ENCODE measurements around the gene CMYA5. TPM values are rescaled to one million over a fixed set of nuclear protein-coding genes. Genes with fewer than 3 reads are reported as not detected.

The CMYA5 gene
- total RNA-seq, 1 donor from 2014 or later: 0.60 TPM

DNA sequence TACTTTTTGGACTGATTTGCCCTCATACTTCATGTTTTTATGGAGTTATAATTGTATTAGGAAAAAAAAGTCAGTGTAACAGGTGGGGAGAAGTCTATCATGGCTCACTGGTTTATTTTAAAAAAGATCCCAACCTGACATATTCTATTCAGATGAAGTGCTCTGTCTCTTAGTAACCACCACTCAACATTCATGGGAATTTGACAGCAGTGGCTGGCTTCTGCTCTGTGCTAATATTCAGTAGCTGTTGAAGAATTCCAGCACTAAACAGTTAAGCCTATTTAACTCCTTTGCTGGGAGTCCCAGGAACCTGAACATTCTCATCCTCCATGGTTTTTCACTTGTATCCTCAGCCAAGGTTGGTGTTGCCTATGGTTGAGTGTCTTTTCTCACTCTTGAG lies 23.1 kb downstream of the CMYA5 start:
- DNase-seq (ENCODE audit: low spot score): no peak
- Mint-ChIP-seq H3K4me1 (ENCODE audit: low read depth) (no peaks in the 10 kb centered on the region), H3K36me3 (ENCODE audit: low read depth) (no peaks in the 10 kb centered on the region), H3K27me3 (ENCODE audit: low read depth) (no peaks in the 10 kb centered on the region), H3K4me3 (ENCODE audit: unreplicated experiment) (no peak overlapping the region), H3K27ac (ENCODE audit: unreplicated experiment) (no peak overlapping the region), H3K9me3 (ENCODE audit: low read depth) (no peaks in the 10 kb centered on the region)
- TF ChIP-seq, protein P1, sequence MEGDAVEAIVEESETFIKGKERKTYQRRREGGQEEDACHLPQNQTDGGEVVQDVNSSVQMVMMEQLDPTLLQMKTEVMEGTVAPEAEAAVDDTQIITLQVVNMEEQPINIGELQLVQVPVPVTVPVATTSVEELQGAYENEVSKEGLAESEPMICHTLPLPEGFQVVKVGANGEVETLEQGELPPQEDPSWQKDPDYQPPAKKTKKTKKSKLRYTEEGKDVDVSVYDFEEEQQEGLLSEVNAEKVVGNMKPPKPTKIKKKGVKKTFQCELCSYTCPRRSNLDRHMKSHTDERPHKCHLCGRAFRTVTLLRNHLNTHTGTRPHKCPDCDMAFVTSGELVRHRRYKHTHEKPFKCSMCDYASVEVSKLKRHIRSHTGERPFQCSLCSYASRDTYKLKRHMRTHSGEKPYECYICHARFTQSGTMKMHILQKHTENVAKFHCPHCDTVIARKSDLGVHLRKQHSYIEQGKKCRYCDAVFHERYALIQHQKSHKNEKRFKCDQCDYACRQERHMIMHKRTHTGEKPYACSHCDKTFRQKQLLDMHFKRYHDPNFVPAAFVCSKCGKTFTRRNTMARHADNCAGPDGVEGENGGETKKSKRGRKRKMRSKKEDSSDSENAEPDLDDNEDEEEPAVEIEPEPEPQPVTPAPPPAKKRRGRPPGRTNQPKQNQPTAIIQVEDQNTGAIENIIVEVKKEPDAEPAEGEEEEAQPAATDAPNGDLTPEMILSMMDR (IDR thresholded peaks at IDR 0.05): no peak

DNA sequence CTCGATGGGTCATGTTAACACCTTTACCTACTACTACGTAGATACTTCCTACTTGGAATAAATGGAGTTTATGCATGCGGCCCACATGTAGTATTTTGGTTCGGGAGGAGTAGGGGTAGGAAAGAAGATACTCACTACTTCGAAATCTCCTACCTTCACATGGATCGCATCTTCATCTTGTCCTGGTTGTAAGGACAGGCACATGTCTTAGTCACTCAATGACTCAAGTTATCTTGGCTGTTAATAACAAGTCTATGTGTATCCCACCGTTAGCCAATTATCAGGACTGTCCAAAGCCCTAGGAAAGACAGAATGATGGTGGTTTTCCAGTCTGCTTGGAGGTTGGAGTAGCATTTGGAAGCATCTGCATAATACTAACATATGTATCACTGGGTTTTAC lies 24.1 kb downstream of the CMYA5 start:
- Mint-ChIP-seq H3K4me1 (ENCODE audit: low read depth) (no peaks in the 10 kb centered on the region), H3K36me3 (ENCODE audit: low read depth) (no peaks in the 10 kb centered on the region), H3K27ac (ENCODE audit: unreplicated experiment) (no peak overlapping the region), H3K27me3 (ENCODE audit: low read depth) (no peaks in the 10 kb centered on the region), H3K9me3 (ENCODE audit: low read depth) (no peaks in the 10 kb centered on the region), H3K4me3 (ENCODE audit: unreplicated experiment) (no peak overlapping the region)
- DNase-seq (ENCODE audit: low spot score): no peak
- TF ChIP-seq, protein P1 (IDR thresholded peaks at IDR 0.05): no peak

DNA sequence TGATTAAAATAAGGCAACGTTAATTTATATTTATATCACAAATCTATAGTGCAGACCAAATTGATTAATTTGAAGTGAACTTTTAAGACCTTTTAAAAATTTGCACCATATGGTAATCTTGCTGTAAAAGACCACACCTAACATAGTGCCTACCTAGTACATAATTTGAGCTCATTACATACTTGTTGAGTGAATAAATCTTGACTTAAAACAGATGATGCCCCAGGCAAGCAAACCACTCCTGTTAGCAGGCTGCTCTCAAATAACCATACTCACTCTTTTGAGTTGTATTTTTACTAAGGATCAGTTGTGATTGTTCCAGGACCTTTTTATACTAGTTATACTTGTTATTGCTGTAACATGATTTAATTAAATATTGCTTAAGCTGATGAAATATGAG lies 27.2 kb downstream of the CMYA5 start:
- no peak overlapping the region for H3K4me3 Mint-ChIP-seq (ENCODE audit: unreplicated experiment)
- TF ChIP-seq, protein P1 (IDR thresholded peaks at IDR 0.05): no peak
- no peak for DNase-seq (ENCODE audit: low spot score)
- no peaks in the 10 kb centered on the region for H3K4me1 Mint-ChIP-seq (ENCODE audit: low read depth)
- H3K9me3 Mint-ChIP-seq (ENCODE audit: low read depth): peaks cover 16% of the 10 kb centered on the region
- H3K27me3 Mint-ChIP-seq (ENCODE audit: low read depth): no peaks in the 10 kb centered on the region
- no peak overlapping the region for H3K27ac Mint-ChIP-seq (ENCODE audit: unreplicated experiment)
- H3K36me3 Mint-ChIP-seq (ENCODE audit: low read depth): peaks cover 4% of the 10 kb centered on the region

- Mint-ChIP-seq H3K9me3 (ENCODE audit: low read depth) (peaks cover 16% of the 10 kb centered on the region), H3K4me3 (ENCODE audit: unreplicated experiment) (no peak overlapping the region), H3K4me1 (ENCODE audit: low read depth) (no peaks in the 10 kb centered on the region), H3K27ac (ENCODE audit: unreplicated experiment) (no peak overlapping the region), H3K27me3 (ENCODE audit: low read depth) (no peaks in the 10 kb centered on the region), H3K36me3 (ENCODE audit: low read depth) (peaks cover 4% of the 10 kb centered on the region)
- TF ChIP-seq, protein P1 (IDR thresholded peaks at IDR 0.05): no peak
- DNase-seq (ENCODE audit: low spot score): no peak
Observed at GRCh38 chr5:79720096-79720495, 30.5 kb downstream of the CMYA5 start.

DNA sequence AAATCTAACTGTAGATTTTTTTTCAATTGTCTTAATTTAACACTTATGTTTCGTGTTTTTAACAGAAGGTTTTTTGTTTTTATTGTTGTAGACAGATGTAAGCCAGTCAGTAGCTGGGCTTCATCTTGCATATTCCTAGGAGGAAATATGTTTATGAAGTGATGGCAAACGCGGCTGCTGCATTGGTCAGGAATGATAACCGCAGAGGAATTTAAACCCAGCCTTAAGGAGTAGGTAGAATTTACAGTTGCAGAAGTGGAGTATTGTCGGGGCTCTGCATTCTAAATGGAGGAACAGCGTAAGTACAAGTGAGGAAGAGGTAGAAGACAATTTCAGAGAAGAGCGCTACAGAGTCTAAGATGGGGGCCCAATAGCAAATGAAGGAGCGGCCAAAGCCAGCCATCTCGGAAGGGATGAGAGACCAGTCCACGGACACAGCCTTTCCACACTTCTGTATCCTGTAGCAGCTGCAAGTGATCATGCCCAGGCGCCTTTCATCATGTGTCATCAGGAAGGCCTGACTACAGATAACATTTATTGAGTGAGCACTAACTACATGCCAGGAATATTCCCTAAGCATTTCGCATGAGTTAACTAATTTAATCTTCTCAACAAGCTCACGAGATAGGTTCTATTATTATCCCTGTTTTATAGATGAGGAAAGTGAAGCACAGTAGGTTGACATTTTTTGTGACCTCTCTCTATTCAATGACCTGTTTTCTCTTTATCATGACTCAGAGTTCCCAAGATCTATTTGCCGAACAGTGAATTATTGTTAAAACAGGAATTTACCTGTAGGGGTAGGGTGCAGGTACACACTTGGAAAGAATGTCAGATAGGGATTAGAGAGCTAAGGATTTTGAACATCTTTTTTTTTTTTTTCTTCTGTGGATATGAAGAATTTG lies 38.1 kb downstream of the CMYA5 start:
- Mint-ChIP-seq H3K36me3 (ENCODE audit: low read depth) (peaks cover 1% of the 10 kb centered on the region), H3K4me1 (ENCODE audit: low read depth) (no peaks in the 10 kb centered on the region), H3K27me3 (ENCODE audit: low read depth) (peaks cover 34% of the 10 kb centered on the region), H3K27ac (ENCODE audit: unreplicated experiment) (no peak overlapping the region), H3K9me3 (ENCODE audit: low read depth) (peaks cover 9% of the 10 kb centered on the region), H3K4me3 (ENCODE audit: unreplicated experiment) (no peak overlapping the region)
- DNase-seq (ENCODE audit: low spot score): no peak
- TF ChIP-seq, protein P1 (IDR thresholded peaks at IDR 0.05): no peak

Measured in chondrocyte (in vitro differentiated cells).